ENCODE results near the gene TMX1.

TMX1 gene

DNA sequence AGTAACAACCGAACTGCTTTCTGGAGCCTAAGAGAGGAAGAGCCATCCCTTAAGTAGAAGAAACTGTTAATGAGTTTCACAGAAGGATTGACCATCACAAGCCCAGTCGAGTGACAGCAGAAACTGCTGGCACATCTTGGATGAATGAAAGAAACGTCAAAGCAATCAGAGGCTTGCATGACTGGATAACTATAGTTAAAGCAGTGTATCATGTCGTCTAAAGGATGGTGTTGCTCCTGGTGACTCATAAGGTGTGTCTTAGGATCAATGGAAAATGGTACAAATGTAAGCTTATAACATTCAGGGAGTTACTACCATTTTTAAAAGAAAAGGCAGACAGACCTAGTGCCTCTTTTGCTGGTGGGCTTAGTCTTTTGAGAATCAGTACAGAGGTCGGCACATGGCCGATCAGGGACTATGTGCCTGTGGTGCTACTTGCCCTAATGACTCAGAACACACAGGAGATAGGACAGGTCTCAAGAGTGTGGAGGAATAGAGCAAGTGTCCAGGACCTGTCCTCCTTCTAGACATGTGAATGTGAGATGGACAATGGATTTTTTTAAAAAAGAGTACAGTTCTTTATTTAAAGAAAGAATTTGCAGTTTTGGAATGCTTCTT, 55.7 kb downstream of the TMX1 start:
- Histone ChIP-seq H3K27me3 (ENCODE audit: control insufficient read depth, low read length) (no peaks in the 10 kb centered on the region), H4K20me1 (ENCODE audit: control insufficient read depth, insufficient read depth, low read depth, low read length) (no peaks in the 10 kb centered on the region), H3K79me2 (ENCODE audit: control insufficient read depth, low read length) (no peaks in the 10 kb centered on the region), H3F3A (ENCODE audit: control insufficient read depth, insufficient read depth) (no peaks in the 10 kb centered on the region), H3K36me3 (ENCODE audit: control insufficient read depth, low read length) (no peaks in the 10 kb centered on the region), H3K4me2 (ENCODE audit: low read length) (no peak overlapping the region), H3K9me3 (ENCODE audit: control insufficient read depth, insufficient read depth, low read length) (no peaks in the 10 kb centered on the region), H3K4me3 (ENCODE audit: low read length) (no peak overlapping the region), H3K9me2 (replicated peaks; ENCODE audit: control insufficient read depth, low read length) (no peaks in the 10 kb centered on the region), H3K27ac (ENCODE audit: low read depth, low read length) (no peak overlapping the region), H3K4me1 (ENCODE audit: control insufficient read depth, low read length) (no peaks in the 10 kb centered on the region)
- TF ChIP-seq, protein P1, sequence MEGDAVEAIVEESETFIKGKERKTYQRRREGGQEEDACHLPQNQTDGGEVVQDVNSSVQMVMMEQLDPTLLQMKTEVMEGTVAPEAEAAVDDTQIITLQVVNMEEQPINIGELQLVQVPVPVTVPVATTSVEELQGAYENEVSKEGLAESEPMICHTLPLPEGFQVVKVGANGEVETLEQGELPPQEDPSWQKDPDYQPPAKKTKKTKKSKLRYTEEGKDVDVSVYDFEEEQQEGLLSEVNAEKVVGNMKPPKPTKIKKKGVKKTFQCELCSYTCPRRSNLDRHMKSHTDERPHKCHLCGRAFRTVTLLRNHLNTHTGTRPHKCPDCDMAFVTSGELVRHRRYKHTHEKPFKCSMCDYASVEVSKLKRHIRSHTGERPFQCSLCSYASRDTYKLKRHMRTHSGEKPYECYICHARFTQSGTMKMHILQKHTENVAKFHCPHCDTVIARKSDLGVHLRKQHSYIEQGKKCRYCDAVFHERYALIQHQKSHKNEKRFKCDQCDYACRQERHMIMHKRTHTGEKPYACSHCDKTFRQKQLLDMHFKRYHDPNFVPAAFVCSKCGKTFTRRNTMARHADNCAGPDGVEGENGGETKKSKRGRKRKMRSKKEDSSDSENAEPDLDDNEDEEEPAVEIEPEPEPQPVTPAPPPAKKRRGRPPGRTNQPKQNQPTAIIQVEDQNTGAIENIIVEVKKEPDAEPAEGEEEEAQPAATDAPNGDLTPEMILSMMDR (IDR thresholded peaks at IDR 0.05; ENCODE audit: low read depth, low read length, poor library complexity, severe bottlenecking), result no peak
- no peak for TF ChIP-seq EZH2phosphoT487 (IDR thresholded peaks at IDR 0.05; ENCODE audit: borderline replicate concordance, low read length)

DNA sequence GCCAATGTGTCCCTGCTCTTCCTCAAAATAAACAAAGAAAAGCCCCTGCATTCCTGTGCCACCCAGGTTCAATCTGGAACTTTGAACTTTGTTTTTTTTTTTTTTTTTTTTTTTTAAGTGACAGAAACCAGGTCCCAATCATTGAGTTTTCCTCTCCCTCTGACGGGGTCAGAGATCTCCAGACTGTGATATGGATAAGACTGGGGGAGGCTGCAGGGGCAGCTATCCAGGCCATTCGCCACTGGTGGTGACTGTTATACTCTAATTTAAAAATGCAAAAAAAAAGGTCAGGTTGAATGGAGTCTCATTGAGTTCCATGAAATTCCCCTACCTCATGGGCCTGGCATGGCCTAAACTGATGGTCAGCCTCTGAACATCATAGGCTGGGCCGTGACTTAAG, 57.0 kb downstream of the TMX1 start:
- H3F3A ChIP-seq (ENCODE audit: control insufficient read depth, insufficient read depth), result no peaks in the 10 kb centered on the region
- no peaks in the 10 kb centered on the region for H3K9me3 ChIP-seq (ENCODE audit: control insufficient read depth, insufficient read depth, low read length)
- H3K9me2 ChIP-seq (replicated peaks; ENCODE audit: control insufficient read depth, low read length), result no peaks in the 10 kb centered on the region
- H3K36me3 ChIP-seq (ENCODE audit: control insufficient read depth, low read length), result no peaks in the 10 kb centered on the region
- TF ChIP-seq, protein P1 (IDR thresholded peaks at IDR 0.05; ENCODE audit: low read depth, low read length, poor library complexity, severe bottlenecking), result no peak
- TF ChIP-seq EZH2phosphoT487 (IDR thresholded peaks at IDR 0.05; ENCODE audit: borderline replicate concordance, low read length), result no peak
- H4K20me1 ChIP-seq (ENCODE audit: control insufficient read depth, insufficient read depth, low read depth, low read length), result no peaks in the 10 kb centered on the region
- no peaks in the 10 kb centered on the region for H3K79me2 ChIP-seq (ENCODE audit: control insufficient read depth, low read length)
- H3K27ac ChIP-seq (ENCODE audit: low read depth, low read length), result no peak overlapping the region
- H3K4me2 ChIP-seq (ENCODE audit: low read length), result no peak overlapping the region
- peaks cover 5% of the 10 kb centered on the region for H3K4me1 ChIP-seq (ENCODE audit: control insufficient read depth, low read length)
- no peak overlapping the region for H3K4me3 ChIP-seq (ENCODE audit: low read length)
- no peaks in the 10 kb centered on the region for H3K27me3 ChIP-seq (ENCODE audit: control insufficient read depth, low read length)

DNA sequence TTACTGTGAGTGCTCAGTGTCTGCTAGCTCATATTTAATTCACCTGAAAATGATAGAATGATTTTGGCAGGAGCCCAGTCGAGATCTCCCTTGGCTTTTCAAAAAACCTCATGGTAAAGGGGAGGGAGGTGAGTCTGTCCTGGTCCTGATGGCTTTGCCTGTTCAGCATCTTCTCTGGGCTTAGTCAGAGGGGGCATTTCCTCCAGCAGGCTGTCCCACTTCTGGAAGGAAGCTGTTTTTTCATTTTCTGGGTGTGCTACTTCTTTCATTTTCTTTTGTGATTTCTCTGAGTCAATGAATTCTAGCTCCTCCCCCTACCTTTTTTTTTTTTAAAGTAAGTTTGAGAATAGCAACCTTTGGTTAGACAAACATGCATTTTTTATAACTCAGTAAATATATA, 58.8 kb downstream of the TMX1 start:
- peaks cover 12% of the 10 kb centered on the region for H3K4me1 ChIP-seq (ENCODE audit: control insufficient read depth, low read length)
- no peak overlapping the region for H3K27ac ChIP-seq (ENCODE audit: low read depth, low read length)
- no peaks in the 10 kb centered on the region for H3K27me3 ChIP-seq (ENCODE audit: control insufficient read depth, low read length)
- H4K20me1 ChIP-seq (ENCODE audit: control insufficient read depth, insufficient read depth, low read depth, low read length), result no peaks in the 10 kb centered on the region
- no peaks in the 10 kb centered on the region for H3K36me3 ChIP-seq (ENCODE audit: control insufficient read depth, low read length)
- no peaks in the 10 kb centered on the region for H3K9me2 ChIP-seq (replicated peaks; ENCODE audit: control insufficient read depth, low read length)
- H3K79me2 ChIP-seq (ENCODE audit: control insufficient read depth, low read length), result no peaks in the 10 kb centered on the region
- H3K4me3 ChIP-seq (ENCODE audit: low read length), result no peak overlapping the region
- no peaks in the 10 kb centered on the region for H3K9me3 ChIP-seq (ENCODE audit: control insufficient read depth, insufficient read depth, low read length)
- no peaks in the 10 kb centered on the region for H3F3A ChIP-seq (ENCODE audit: control insufficient read depth, insufficient read depth)
- no peak for TF ChIP-seq EZH2phosphoT487 (IDR thresholded peaks at IDR 0.05; ENCODE audit: borderline replicate concordance, low read length)
- TF ChIP-seq, protein P1 (IDR thresholded peaks at IDR 0.05; ENCODE audit: low read depth, low read length, poor library complexity, severe bottlenecking), result no peak
- no peak overlapping the region for H3K4me2 ChIP-seq (ENCODE audit: low read length)

Data from DOHH2 (cell line).